ENCODE results near the gene THOC6. TPM values are rescaled to one million over a fixed set of nuclear protein-coding genes. Genes with fewer than 3 reads are reported as not detected.
A peak's percentile ranks its signal among the peaks of the same experiment; 100 is the strongest.

Gene THOC6
- total and polyA plus RNA-seq, 9 of the 15 experiments (the other 6 are each of a cell fraction or from before 2014, with no cell fraction given) = 2.5 to 65.4 (median 42.3) TPM

- TF ChIP-seq, protein P1, sequence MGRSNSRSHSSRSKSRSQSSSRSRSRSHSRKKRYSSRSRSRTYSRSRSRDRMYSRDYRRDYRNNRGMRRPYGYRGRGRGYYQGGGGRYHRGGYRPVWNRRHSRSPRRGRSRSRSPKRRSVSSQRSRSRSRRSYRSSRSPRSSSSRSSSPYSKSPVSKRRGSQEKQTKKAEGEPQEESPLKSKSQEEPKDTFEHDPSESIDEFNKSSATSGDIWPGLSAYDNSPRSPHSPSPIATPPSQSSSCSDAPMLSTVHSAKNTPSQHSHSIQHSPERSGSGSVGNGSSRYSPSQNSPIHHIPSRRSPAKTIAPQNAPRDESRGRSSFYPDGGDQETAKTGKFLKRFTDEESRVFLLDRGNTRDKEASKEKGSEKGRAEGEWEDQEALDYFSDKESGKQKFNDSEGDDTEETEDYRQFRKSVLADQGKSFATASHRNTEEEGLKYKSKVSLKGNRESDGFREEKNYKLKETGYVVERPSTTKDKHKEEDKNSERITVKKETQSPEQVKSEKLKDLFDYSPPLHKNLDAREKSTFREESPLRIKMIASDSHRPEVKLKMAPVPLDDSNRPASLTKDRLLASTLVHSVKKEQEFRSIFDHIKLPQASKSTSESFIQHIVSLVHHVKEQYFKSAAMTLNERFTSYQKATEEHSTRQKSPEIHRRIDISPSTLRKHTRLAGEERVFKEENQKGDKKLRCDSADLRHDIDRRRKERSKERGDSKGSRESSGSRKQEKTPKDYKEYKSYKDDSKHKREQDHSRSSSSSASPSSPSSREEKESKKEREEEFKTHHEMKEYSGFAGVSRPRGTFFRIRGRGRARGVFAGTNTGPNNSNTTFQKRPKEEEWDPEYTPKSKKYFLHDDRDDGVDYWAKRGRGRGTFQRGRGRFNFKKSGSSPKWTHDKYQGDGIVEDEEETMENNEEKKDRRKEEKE (IDR thresholded peaks at IDR 0.05; ENCODE audit: borderline replicate concordance in 1 of 2, control insufficient read depth in 1 of 2, low read depth in 2 of 2, low read length in 1 of 2) = no peak
- TF ChIP-seq FOXP1 (CRISPR knock-in tag; IDR thresholded peaks at IDR 0.05) = no peak
- TF ChIP-seq MCM5 (IDR thresholded peaks at IDR 0.05; ENCODE audit: low read depth) = no peak
- no peak for TF ChIP-seq CREBBP (IDR thresholded peaks at IDR 0.05; ENCODE audit: low read depth, low read length)
- TF ChIP-seq RBM34 (IDR thresholded peaks at IDR 0.05; ENCODE audit: borderline replicate concordance, insufficient read depth, low read length) = no peak
- TF ChIP-seq RFX7 (CRISPR knock-in tag; IDR thresholded peaks at IDR 0.05) = no peak
- 0 out of 4 replicates have a peak, but pooled peaks of 1 of the 2 experiments have one; percentile 6 for TF ChIP-seq RCOR1 (IDR thresholded peaks at IDR 0.05; ENCODE audit: borderline replicate concordance in 1 of 2, low read depth in 2 of 2, low read length in 2 of 2)
- no peak for TF ChIP-seq HCFC1 (IDR thresholded peaks at IDR 0.05; ENCODE audit: low read depth, low read length)
- no peak for TF ChIP-seq ZNF431 (CRISPR knock-in tag; IDR thresholded peaks at IDR 0.05)
- peak; percentile 48 for TF ChIP-seq NCOR1 (IDR thresholded peaks at IDR 0.05)
- no peak for TF ChIP-seq ARID2 (IDR thresholded peaks at IDR 0.05)
- TF ChIP-seq CBX8 (IDR thresholded peaks at IDR 0.05; ENCODE audit: borderline replicate concordance, extremely low read depth, low read depth, low read length, poor library complexity, severe bottlenecking) = no peak
- TF ChIP-seq GATAD2B (IDR thresholded peaks at IDR 0.05; ENCODE audit: borderline replicate concordance) = no peak
- no peak for TF ChIP-seq TGIF2 (CRISPR knock-in tag; IDR thresholded peaks at IDR 0.05)
- TF ChIP-seq FOSL1 (tag; conservative IDR thresholded peaks at IDR 0.05) = 0 out of 2 replicates have a peak, but pooled peaks have one; percentile 39
- no peak for TF ChIP-seq ZNF561 (CRISPR knock-in tag; conservative IDR thresholded peaks at IDR 0.05)
- TF ChIP-seq, protein P2, sequence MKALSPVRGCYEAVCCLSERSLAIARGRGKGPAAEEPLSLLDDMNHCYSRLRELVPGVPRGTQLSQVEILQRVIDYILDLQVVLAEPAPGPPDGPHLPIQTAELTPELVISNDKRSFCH (CRISPR knock-in tag; IDR thresholded peaks at IDR 0.05) = no peak
- TF ChIP-seq, protein P2 (tag; IDR thresholded peaks at IDR 0.05) = no peak
- TF ChIP-seq, protein P3, sequence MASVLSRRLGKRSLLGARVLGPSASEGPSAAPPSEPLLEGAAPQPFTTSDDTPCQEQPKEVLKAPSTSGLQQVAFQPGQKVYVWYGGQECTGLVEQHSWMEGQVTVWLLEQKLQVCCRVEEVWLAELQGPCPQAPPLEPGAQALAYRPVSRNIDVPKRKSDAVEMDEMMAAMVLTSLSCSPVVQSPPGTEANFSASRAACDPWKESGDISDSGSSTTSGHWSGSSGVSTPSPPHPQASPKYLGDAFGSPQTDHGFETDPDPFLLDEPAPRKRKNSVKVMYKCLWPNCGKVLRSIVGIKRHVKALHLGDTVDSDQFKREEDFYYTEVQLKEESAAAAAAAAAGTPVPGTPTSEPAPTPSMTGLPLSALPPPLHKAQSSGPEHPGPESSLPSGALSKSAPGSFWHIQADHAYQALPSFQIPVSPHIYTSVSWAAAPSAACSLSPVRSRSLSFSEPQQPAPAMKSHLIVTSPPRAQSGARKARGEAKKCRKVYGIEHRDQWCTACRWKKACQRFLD (CRISPR knock-in tag; IDR thresholded peaks at IDR 0.05) = peak; percentile 92
- peak; percentile 70 for TF ChIP-seq EP400 (IDR thresholded peaks at IDR 0.05)
- TF ChIP-seq LCOR (CRISPR knock-in tag; IDR thresholded peaks at IDR 0.05) = no peak
- TF ChIP-seq HMG20B (CRISPR knock-in tag; IDR thresholded peaks at IDR 0.05) = no peak
- TF ChIP-seq POLR2B (IDR thresholded peaks at IDR 0.05; ENCODE audit: low read depth, partially characterized antibody) = no peak
- peak; percentile 49; the same call in 1 of the 2 replicates for TF ChIP-seq BACH1 (tag; IDR thresholded peaks at IDR 0.05)
- TF ChIP-seq CTBP1 (IDR thresholded peaks at IDR 0.05; ENCODE audit: borderline replicate concordance) = peak; percentile 73
These were observed 15.7 kb upstream of the THOC6 start (continued) for GRCh38 chr16:3007957-3008689.

All from K562 (cell line).